GM23248 (cell line): Measurements from ENCODE around the gene SPOCK2. TPM values are rescaled to one million over a fixed set of nuclear protein-coding genes. Genes with fewer than 3 reads are reported as not detected.

ENCODE experiments used
- DNase-seq: peaks from one replicate; pipeline ENCODE4 v3.0.0-alpha.2; 2015
- H2AFZ ChIP-seq: fragments of 200-600 bp; sonication (generic); 2 replicates; pipeline ENCODE4 v1.6.1; 2016; ENCODE audit warnings: antibody characterized with exemption
- H3F3A ChIP-seq: fragments of 200-600 bp; sonication (generic); 2 replicates; pipeline ENCODE4 v1.6.1; 2016; ENCODE audit warnings: mild to moderate bottlenecking, antibody characterized with exemption, mixed run types; ENCODE audit not compliant: insufficient read depth
- H3K27ac ChIP-seq: fragments of 200-600 bp; sonication (generic); 2 replicates; pipeline ENCODE4 v1.5.1; 2016; ENCODE audit warnings: mild to moderate bottlenecking
- H3K27me3 ChIP-seq: fragments of 200-600 bp; sonication (generic); replicated peaks from 2 replicates; pipeline ENCODE4 v1.6.1; 2016; ENCODE audit warnings: mild to moderate bottlenecking; ENCODE audit not compliant: insufficient read depth
- H3K36me3 ChIP-seq: fragments of 200-600 bp; sonication (generic); 2 replicates; pipeline ENCODE4 v1.6.1; 2016; ENCODE audit warnings: low read depth, mild to moderate bottlenecking
- H3K4me1 ChIP-seq: fragments of 200-600 bp; sonication (generic); 2 replicates; pipeline ENCODE4 v1.6.1; 2016; ENCODE audit warnings: mild to moderate bottlenecking; ENCODE audit not compliant: insufficient read depth
- H3K4me2 ChIP-seq: fragments of 200-600 bp; sonication (generic); one replicate; pipeline ENCODE4 v1.6.1; 2016; ENCODE audit warnings: mild to moderate bottlenecking; ENCODE audit not compliant: unreplicated experiment
- H3K4me3 ChIP-seq: fragments of 200-600 bp; sonication (generic); 2 replicates; pipeline ENCODE4 v1.5.1; 2016; ENCODE audit warnings: mild to moderate bottlenecking
- H3K79me2 ChIP-seq: fragments of 200-600 bp; sonication (generic); 2 replicates; pipeline ENCODE4 v1.6.1; 2016; ENCODE audit warnings: mild to moderate bottlenecking; ENCODE audit not compliant: insufficient read depth
- H3K9ac ChIP-seq: fragments of 200-600 bp; sonication (generic); 2 replicates; pipeline ENCODE4 v1.6.1; 2016; ENCODE audit warnings: mild to moderate bottlenecking
- H3K9me2 ChIP-seq: fragments of 200-600 bp; sonication (generic); 2 replicates; pipeline ENCODE4 v1.6.1; 2016; ENCODE audit warnings: mixed run types, mild to moderate bottlenecking, moderate library complexity; ENCODE audit not compliant: insufficient read depth
- H3K9me3 ChIP-seq: fragments of 200-600 bp; sonication (generic); one replicate; pipeline ENCODE4 v1.6.1; 2017; ENCODE audit warnings: low read depth
- H4K20me1 ChIP-seq: fragments of 200-600 bp; sonication (generic); 2 replicates; pipeline ENCODE4 v1.6.0; 2016; ENCODE audit not compliant: insufficient read depth
- EZH2 ChIP-seq: fragments of 200-600 bp; sonication (generic); IDR thresholded peaks from 2 replicates; pipeline ENCODE4 v1.6.1; 2018; ENCODE audit warnings: antibody characterized with exemption, mild to moderate bottlenecking; ENCODE audit not compliant: insufficient read depth, poor library complexity, severe bottlenecking
- EZH2phosphoT487 ChIP-seq: fragments of 200-600 bp; sonication (generic); IDR thresholded peaks from 2 replicates; pipeline ENCODE4 v1.6.1; 2018; ENCODE audit warnings: antibody characterized with exemption, moderate library complexity, mild to moderate bottlenecking, low read depth; ENCODE audit not compliant: insufficient read depth
- WGBS, 2 experiments: methylation state at CpG; one replicate each; pipeline ENCODE4 v1.1.6; 2015 to 2017; ENCODE audit warnings: low lambda C conversion rate in 2 of 2, low coverage in 1 of 2; ENCODE audit errors: missing lambda C conversion rate in 2 of 2; 5-methylcytosine and 5-hydroxymethylcytosine counted together
- in situ Hi-C: fragments of 300-500 bp; cut with MboI; formaldehyde crosslinking; loops from 2 replicates; pipeline ENCODE4 v1.15.0; 2020
- polyA plus RNA-seq: library from polyadenylated mRNA; unstranded; fragments of >200 nt; fragmentation: Nextera tagmentation; extraction: Ambion mirVana; gene quantifications from 2 replicates; pipeline ENCODE4 v1.2.1, GENCODE V29; 2016
- total RNA-seq: library from RNA; depleted of rRNA; stranded (reverse); fragments of >200 nt; shearing (Covaris generic); gene quantifications from 2 replicates; pipeline ENCODE4 v1.2.3, GENCODE V29; 2014

SPOCK2 gene
- total and polyA plus RNA-seq, 2 experiments from 2014 or later, result 0.04 TPM; not detected in 1

- in situ Hi-C loops, result no loop called here
- Histone ChIP-seq H3K4me2 (peak overlapping the region; percentile 8), H3K36me3 (no peaks in the 10 kb centered on the region), H3K9me2 (no peaks in the 10 kb centered on the region), H3K79me2 (no peaks in the 10 kb centered on the region), H3K27ac (peak overlapping the region; percentile 50; the same call in 1 of the 2 replicates), H3F3A (no peaks in the 10 kb centered on the region), H3K9ac (no peak overlapping the region), H3K4me1 (peaks cover 15% of the 10 kb centered on the region), H3K9me3 (no peaks in the 10 kb centered on the region), H4K20me1 (no peaks in the 10 kb centered on the region), H3K4me3 (no peak overlapping the region), H3K27me3 (no peaks in the 10 kb centered on the region), H2AFZ (no peak overlapping the region)
- TF ChIP-seq EZH2, result no peak
- TF ChIP-seq EZH2phosphoT487, result no peak
- WGBS, 2 experiments, result 74 to 75% methylated on average over 9 of the region's 9 CpGs
- peak; percentile 15 for DNase-seq
Measured at GRCh38 chr10:72039377-72039776, 49.0 kb downstream of the SPOCK2 start.

GRCh38 chr10:72038458-72039001, 49.8 kb downstream of the SPOCK2 start:
- peaks cover 15% of the 10 kb centered on the region for H3K4me1 ChIP-seq
- H3F3A ChIP-seq, result no peaks in the 10 kb centered on the region
- TF ChIP-seq EZH2phosphoT487 (no peak), EZH2 (no peak)
- peak overlapping the region; percentile 50 for H3K27ac ChIP-seq
- DNase-seq, result peak; percentile 94
- H2AFZ ChIP-seq, result peak overlapping the region; percentile 36
- no peaks in the 10 kb centered on the region for H3K79me2 ChIP-seq
- no peaks in the 10 kb centered on the region for H3K36me3 ChIP-seq
- H4K20me1 ChIP-seq, result no peaks in the 10 kb centered on the region
- in situ Hi-C loops, result no loop called here
- WGBS, 2 experiments, result 9 to 16% methylated on average over 13 of the region's 13 CpGs
- peak overlapping the region; percentile 23 for H3K9ac ChIP-seq
- no peak overlapping the region for H3K4me3 ChIP-seq
- H3K4me2 ChIP-seq, result peak overlapping the region; percentile 8
- no peaks in the 10 kb centered on the region for H3K9me2 ChIP-seq
- no peaks in the 10 kb centered on the region for H3K9me3 ChIP-seq
- H3K27me3 ChIP-seq, result no peaks in the 10 kb centered on the region

- 91 to 95% methylated on average over 3 of the region's 3 CpGs for WGBS, 2 experiments
- Histone ChIP-seq H3K9me2 (no peaks in the 10 kb centered on the region), H3K4me3 (no peak overlapping the region), H3K27me3 (no peaks in the 10 kb centered on the region), H3K4me1 (peaks cover 15% of the 10 kb centered on the region), H3K9me3 (no peaks in the 10 kb centered on the region), H3K27ac (no peak overlapping the region), H3K9ac (no peak overlapping the region), H2AFZ (no peak overlapping the region), H3K4me2 (no peak overlapping the region), H4K20me1 (no peaks in the 10 kb centered on the region), H3K36me3 (no peaks in the 10 kb centered on the region), H3K79me2 (no peaks in the 10 kb centered on the region), H3F3A (no peaks in the 10 kb centered on the region)
- in situ Hi-C loops, result no loop called here
- no peak for TF ChIP-seq EZH2phosphoT487
- no peak for TF ChIP-seq EZH2
- DNase-seq, result no peak
Measured at GRCh38 chr10:72037811-72038210, 50.5 kb downstream of the SPOCK2 start.

GRCh38 chr10:72037266-72037665, 51.1 kb downstream of the SPOCK2 start:
- H4K20me1 ChIP-seq, result no peaks in the 10 kb centered on the region
- no peak overlapping the region for H3K27ac ChIP-seq
- TF ChIP-seq EZH2, result no peak
- no peak for TF ChIP-seq EZH2phosphoT487
- no peak overlapping the region for H3K9ac ChIP-seq
- no peak overlapping the region for H3K4me2 ChIP-seq
- H3K9me2 ChIP-seq, result no peaks in the 10 kb centered on the region
- H3F3A ChIP-seq, result no peaks in the 10 kb centered on the region
- no peak for DNase-seq
- no peak overlapping the region for H2AFZ ChIP-seq
- in situ Hi-C loops, result no loop called here
- 92 to 95% methylated on average over 8 of the region's 8 CpGs for WGBS, 2 experiments
- peaks cover 15% of the 10 kb centered on the region for H3K4me1 ChIP-seq
- no peaks in the 10 kb centered on the region for H3K9me3 ChIP-seq
- H3K36me3 ChIP-seq, result no peaks in the 10 kb centered on the region
- no peaks in the 10 kb centered on the region for H3K79me2 ChIP-seq
- no peaks in the 10 kb centered on the region for H3K27me3 ChIP-seq
- H3K4me3 ChIP-seq, result no peak overlapping the region
